ENCODE results near the gene GRIN2A.

GRCh38 chr16:9870962-9871361, 311.3 kb downstream of the GRIN2A start:
- TF ChIP-seq EZH2 (IDR thresholded peaks at IDR 0.05; ENCODE audit: borderline replicate concordance, insufficient read depth, low read depth, low read length, poor library complexity, severe bottlenecking) = no peak
- no peak for TF ChIP-seq CTCF (IDR thresholded peaks at IDR 0.05)
